Suppressor macrophage treated with lipopolysaccharide for 1 hour (primary cell): ENCODE results near the gene MTRR.
A peak's percentile ranks its signal among the peaks of the same experiment; 100 is the strongest.

ENCODE experiments used
- DNase-seq, 3 donors: peaks; one replicate each; pipeline ENCODE4 v3.0.0-alpha.2; 2020 to 2022

MTRR gene

DNA sequence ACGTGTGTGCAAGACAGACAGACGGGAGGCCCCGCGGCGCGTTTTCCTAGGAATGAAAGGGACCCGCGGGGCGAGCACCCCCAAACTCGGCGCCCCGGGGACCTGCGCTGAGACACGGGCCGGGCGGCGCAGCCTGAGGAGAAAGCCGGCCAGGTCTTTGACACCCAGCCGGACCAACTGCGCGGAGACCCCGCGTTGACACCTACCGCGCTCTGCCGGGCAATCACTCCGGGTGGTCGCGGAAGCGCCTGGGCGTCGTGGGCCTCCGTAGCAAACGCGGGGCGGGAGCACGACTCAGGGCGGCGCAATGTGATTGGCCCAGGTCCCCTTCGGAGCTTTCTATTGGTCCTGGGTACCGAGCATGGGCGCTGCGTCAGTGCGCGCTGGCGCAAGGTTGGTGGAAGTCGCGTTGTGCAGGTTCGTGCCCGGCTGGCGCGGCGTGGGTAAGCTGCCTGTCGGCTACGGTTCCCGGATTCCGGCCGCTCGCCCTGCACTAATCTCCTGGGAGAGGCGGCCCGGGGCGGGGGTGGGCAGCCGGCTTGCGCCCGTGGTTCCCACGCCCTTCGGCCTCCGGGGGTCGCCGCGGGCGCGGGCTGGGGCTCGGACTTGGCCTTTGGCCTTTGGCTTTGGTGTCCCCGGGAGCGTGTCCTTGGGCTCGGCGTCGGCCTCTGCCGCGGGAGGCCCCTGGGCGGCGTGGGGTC is at the start of gene MTRR, which contains the start of gene FASTKD3:
Gene MTRR (plus strand): TSS at position 376 of the 701 bp plus-strand sequence. CDS start 1,647 bp downstream, outside the sequence.
Gene FASTKD3 (minus strand): TSS at position 259 of the 701 bp plus-strand sequence. CDS start 948 bp downstream, outside the sequence.
- peak; percentile 94 to 96 (median 96) for DNase-seq

GRCh38 chr5:7822449-7822848 is 46.5 kb upstream of the MTRR start:
- DNase-seq: no peak

- no peak for DNase-seq
These were observed 45.4 kb upstream of the MTRR start for GRCh38 chr5:7823594-7823993.

GRCh38 chr5:7824995-7825394 is 44.0 kb upstream of the MTRR start:
- DNase-seq: no peak

GRCh38 chr5:7825630-7826029 is 43.3 kb upstream of the MTRR start:
- no peak for DNase-seq

DNA sequence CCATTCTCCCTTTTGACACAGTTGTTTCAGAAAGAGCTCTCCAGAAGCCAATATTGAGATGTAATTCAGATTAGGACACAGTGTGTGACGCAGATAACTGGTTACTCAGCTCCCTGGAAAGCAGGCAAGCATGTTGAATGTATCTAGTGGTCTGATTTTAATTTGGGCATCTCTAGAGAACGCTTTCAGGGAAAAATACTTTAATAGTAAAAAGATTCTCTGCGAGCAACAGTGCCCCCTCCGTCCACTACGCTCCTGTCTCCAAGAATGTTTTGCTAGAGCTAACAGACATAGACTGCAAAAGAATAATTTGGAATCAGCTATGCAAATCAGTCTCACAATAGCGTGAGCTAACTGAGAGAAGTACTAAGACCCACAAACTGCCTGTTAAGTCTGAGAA is 41.3 kb upstream of the MTRR start:
- no peak for DNase-seq

DNA sequence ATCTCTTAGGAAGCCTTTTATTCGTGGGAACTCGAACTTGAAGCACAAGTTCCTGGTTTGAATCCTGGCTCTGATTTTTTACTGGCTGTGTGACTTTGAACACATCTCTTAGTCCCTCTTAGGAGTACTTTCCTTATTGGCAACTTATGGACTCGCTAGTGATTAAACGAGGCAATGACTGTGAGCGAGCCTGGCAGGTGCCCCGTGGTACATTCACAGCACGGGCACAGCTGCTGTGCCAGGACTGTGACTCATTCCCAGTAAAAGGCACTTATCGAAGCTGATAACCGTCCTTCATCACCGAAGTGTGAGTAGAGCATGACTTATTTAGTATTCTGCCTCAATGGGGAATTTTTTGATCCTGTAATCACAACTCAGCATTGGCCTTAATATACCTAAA is 40.7 kb upstream of the MTRR start:
- no peak for DNase-seq

DNA sequence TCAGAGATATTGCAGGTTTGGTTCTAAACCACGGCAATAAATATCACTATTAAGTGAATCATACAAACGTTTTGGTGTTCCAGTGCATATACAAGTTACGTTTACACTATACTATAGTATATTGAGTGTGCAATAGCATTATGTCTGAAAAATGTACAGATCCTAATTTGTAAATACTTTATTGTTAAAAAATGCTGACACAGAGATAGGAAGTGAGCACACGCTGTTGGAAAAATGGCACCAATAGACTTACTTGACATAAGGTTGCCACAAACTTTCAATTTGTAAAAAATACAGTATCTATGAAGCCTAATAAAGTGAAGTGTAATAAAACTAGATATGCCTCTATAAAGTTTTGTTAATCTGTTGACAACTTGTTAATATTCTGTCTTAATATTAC is 34.0 kb upstream of the MTRR start:
- DNase-seq: no peak

DNA sequence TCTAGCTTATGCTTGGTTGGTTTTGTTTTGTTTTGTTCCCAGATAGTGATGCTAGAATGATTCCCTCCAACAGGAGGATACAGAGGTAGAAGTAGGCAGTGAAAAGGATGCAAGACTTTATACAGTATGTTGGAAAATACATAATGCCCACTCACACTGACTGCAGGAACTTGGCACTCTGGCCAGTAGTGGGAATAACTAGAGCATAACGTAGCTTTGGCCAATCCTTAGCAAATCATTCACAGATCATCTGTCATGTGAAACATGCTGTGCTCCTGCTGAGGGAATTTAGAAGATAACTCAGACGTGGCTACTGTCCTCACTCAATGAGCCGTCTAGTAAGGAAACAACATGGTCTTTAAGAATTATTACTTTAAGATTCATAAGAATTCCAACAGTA is 31.5 kb upstream of the MTRR start:
- DNase-seq: no peak

- no peak for DNase-seq
These were observed 26.4 kb upstream of the MTRR start for GRCh38 chr5:7842531-7842930.

GRCh38 chr5:7844901-7845300 is 24.0 kb upstream of the MTRR start:
- no peak for DNase-seq

DNA sequence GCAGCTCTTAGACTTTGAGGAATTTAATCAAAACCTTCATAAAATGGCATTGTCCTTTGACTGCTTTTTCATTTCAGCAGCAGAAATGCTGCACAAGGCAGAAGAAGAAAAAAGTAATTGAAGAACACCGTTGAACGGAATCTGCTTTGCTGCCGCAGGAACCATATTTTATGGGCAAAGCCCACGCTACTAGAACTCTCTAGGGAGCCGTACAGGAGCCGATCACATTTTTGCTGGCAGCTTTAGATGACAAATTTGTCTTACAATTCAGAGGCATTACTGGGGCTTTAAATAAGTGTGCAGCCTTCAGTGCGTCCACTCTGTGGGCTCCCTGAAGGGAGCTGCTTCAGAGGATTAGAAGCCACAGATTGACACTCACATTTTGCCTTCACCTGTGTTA is 23.4 kb upstream of the MTRR start:
- DNase-seq: no peak

DNA sequence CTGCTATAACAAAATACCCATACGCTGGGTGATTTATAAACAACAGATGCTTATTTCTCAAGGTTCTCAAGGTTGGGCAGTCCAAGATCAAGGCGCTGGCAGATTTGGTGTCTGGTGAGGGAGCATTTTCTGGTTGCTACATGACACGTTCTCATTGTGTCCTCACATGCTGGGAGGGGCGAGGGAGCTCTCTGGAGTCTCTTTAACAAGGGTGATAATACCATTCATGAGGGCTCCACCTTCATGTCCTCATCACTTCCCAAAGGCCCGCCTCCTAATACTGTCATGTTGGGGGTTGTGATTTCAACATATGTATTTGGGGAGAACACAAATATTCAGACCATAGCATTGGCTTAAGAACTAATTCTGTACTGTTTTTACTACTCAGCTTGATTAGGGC is 22.6 kb upstream of the MTRR start:
- DNase-seq: no peak

DNA sequence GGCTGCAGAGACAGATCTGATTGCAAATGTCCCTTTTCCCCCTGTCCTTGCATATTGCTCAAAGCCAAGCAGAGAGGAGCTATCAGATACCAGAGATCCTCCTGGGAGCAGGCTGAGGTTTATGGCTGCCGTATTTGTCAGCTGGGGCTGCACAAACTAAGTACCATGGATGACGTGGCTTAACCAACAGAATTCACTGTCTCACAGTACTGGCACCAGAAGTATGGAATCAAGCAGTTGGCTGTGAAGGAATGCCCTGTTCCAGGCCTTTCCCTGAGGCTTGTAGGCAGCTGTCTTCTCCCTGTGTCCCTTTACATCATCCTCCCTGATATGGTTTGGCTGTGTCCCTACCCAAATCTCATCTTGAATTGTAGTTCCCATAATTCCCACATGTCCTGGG is 20.7 kb upstream of the MTRR start:
- no peak for DNase-seq

GRCh38 chr5:7849681-7850394 is 19.1 kb upstream of the MTRR start:
- DNase-seq: peak in 1 of 3 donors; percentile 7

DNA sequence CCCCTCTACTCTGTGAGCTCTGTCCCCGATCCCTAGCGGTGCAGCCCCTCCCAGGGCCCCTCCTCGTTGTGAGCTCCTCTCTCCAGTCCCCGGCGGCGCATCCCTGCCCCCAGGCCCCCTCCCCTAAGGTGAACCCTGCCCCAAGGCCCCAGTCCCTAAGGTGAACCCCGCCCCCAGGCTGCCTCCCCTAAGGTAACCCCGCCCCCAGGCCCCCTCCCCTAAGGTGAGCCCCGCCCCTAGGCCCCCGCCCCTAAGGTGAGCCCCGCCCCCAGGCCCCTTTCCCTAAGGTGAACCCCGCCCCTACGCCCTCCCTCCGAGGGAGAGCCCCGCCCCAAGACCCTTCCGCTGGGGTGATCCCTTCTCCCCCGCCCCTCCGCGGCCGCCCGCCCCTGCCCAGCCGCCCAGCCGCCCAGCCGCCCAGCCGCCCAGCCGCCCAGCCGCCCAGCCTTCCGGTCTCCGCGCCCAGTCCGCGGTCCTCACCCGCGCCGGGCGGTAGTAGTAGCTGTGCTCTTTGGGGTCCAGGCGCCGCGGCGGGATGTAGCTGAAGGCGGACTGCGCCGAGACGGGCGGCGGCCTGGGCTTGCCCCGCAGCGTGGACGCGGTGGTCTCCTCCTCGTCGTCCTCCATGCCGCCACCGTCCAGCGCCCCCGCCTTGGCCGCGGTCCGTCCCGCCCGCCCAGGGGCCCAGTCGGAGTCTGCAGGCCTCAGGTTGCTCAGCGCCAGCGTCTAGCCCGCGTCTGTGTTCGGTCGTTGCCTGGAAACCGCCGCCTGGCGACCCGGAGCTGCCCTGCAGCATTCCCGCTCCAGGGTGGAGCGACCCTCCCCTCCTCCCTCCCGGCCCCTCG is 18.3 kb upstream of the MTRR start, which contains the start of gene CFAP90:
Gene CFAP90 (minus strand): TSS at position 739 of the 845 bp plus-strand sequence. CDS start 112 bp downstream, at position 627.
- peak in 2 of 3 donors; percentile 19 to 31 for DNase-seq

- no peak for DNase-seq
These were observed 17.7 kb upstream of the MTRR start for GRCh38 chr5:7851240-7851592.

GRCh38 chr5:7851617-7852289 is 17.2 kb upstream of the MTRR start:
- DNase-seq: no peak

- DNase-seq: peak in 1 of 3 donors; percentile 4
These were observed 16.4 kb upstream of the MTRR start for GRCh38 chr5:7852542-7852941.

GRCh38 chr5:7852988-7853387 is 16.0 kb upstream of the MTRR start:
- no peak for DNase-seq

DNA sequence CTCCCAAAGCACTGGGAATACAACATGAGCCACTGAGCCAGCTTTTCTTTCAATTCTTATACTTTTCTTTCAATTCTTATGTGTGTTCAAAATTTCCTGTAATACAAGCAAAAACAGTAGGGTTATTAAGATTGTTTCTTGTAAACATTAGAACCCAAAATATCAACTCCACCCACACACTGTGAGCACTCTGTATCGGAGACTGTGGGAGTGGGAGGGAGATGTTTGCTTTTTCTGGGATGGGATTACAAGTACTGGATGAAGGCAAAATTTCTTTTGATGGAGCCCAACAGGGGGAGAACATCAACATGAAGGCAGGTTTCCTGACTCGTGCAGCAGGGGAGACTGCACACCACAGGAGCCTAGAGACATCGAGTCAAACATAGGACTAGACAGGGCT is 13.3 kb upstream of the MTRR start:
- no peak for DNase-seq

DNA sequence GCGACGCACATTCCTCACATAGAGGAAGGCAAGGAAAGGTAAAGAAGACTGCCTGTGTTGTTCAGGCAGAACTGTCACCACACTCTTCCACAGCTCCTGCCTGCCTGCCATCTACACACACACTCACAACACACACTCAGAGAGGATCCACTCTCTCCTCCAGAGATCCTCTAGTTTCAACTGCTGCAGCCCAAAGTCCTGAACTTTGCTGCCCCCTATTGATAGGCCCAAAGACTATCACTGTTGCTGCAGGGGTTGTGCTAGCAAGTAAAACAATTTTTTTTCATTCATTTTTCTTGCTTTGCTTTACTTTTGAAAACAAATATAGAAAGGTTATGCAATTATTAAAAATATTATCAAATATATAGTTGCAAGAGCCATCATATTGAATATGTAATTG is 12.1 kb upstream of the MTRR start:
- DNase-seq: peak; percentile 33 to 53 (median 49)

DNA sequence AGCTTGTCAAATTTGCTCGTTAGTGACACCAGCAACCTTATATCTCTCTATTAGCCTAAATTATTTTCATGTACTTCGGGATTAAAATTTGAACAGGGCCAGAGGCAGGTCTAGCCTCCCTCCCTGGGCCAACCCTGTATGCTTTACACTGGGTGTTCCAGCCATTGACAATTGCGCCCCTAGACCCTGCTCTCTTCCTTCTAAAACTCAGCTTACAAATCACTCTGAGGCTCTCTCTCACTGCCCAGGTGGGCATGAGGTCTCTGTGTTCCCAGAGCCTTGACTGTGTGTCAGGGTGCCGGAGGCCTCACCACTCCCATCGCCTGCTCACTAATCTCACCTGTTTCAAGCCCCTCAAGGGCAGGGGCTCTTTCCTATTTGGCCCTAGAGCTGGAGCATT is 11.6 kb upstream of the MTRR start:
- no peak for DNase-seq
